ENCODE results near the gene CHRM4.
A peak's percentile ranks its signal among the peaks of the same experiment; 100 is the strongest.

Gene CHRM4

DNA sequence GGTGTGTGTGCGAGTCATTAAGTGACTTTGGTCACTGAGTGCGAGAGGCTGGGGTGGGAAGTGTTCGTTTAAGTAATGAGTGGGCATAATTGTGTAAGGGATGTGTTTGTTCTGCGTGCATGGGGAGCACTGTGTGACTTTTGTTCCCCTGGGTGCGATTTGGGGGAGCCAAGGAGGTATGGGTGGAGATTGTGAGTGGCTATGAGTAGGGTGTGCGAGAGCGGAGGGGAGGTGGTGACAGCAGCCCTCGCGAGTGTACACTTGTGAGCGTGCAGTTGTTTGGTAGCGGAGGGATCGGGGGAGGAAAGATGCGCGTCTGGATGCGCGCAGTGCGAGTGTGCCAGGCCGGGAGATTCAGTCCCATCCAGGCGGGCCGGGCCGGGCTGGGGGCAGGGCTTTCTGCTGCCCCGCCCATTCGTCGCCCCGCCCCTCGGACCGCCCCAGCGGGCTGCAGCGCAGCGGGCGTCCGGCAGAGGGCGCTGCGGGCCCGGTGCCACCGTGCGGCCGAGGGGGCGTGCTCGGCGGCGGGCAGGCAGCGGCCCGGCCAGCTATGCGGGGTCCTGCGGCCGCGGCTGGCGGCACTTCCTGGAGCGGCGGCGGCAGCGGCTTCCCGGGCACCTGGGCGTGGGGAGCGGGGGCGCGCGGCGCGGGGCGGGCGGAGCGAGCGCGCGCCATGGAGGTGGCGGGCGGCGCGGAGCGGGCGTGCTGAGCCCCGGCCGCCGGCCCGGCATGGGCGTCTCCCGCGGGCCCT is 44.5 kb downstream of the CHRM4 start, which contains the start of gene DGKZ:
DGKZ (plus strand) TSS at position 578 of the 751 bp plus-strand sequence. CDS start 197 bp downstream, outside the sequence.
- peak; percentile 86 for DNase-seq

- no peak for DNase-seq
These were observed 45.6 kb downstream of the CHRM4 start for GRCh38 chr11:46345881-46346484.

GRCh38 chr11:46345131-46345597 is 46.4 kb downstream of the CHRM4 start:
- DNase-seq = no peak

DNA sequence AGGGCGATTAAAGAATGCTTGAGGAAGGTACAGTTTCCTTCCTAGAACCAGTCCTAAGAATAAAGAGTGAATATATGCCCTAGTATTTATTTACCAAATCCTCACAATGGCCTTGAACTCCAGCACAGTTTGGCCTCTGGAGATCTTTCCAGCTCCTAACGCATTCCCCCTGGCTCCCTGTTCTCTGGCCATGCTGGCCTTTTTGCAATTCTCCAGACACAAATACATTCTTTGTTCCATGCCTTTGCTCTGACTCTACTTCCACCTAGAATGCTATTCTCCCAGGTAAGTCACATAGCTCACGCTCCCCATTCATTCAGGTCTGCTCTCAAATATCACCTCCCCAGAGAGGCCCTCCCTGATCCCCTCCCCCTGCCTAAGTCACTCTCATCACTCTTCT is 48.1 kb downstream of the CHRM4 start:
- no peak for DNase-seq

DNA sequence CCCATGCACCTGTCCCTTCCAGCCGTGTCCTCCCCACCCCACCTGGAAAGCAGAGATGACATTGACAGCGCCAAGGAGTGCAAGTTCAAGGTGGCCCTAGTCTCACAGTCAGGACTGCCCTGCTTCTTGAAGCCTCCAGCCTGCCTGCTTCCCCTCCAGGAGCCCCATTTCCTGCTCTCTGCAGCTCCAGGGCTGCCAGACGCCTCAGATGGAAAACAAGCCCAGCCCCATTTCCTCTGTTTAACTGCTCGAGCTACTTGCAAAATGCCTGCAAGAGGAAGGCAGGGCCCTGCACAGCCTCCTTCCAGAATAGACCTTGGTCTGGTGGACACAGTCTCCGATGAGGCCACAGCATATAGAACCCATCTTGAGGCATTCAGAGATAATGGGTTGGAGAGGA is 49.3 kb downstream of the CHRM4 start:
- DNase-seq = no peak

DNA sequence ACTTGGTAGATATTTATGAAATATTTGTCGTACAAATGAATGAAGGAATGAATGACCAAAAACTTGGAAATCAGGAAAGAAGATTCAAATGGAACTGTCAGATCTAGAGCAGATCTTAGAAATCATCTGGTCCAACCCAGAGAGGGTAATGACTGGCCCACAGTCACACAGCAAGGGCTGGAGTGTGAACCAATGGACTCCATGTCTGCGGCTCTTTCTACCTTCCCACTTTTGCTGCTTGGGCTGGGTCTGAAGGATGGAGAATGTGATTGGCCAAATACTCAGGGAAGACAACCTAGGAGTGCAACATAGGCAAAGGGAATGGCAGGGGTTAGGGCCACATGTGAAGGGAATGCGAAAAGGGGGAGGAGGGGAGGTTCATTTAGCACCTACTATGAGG is 50.1 kb downstream of the CHRM4 start:
- DNase-seq = no peak

DNA sequence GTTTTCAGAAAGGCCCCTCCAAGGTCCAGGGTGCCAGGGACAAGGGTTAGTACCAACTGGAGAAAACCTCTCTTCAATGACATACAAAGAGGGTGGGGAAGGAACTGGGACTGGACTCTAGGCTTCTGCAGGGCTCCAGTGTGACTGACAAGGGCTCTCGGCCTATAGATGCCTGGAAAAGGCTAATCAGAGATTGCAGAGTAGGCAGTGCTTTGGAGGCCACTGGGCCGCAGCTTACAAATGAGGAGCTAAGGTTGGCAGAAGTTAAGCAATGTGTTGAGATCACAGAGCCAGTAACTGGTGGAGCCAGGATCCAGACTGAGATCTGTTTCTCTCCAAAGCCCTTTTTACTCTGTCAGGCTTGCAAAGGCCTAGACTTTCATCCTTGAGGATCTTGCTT is 51.8 kb downstream of the CHRM4 start:
- no peak for DNase-seq

- no peak for DNase-seq
These were observed 52.4 kb downstream of the CHRM4 start for GRCh38 chr11:46338988-46339666.

- DNase-seq = no peak
These were observed 53.0 kb downstream of the CHRM4 start for GRCh38 chr11:46338636-46338987.

- DNase-seq = no peak
These were observed 53.8 kb downstream of the CHRM4 start for GRCh38 chr11:46337626-46338345.

- no peak for DNase-seq
These were observed 54.9 kb downstream of the CHRM4 start for GRCh38 chr11:46336563-46337180.

DNA sequence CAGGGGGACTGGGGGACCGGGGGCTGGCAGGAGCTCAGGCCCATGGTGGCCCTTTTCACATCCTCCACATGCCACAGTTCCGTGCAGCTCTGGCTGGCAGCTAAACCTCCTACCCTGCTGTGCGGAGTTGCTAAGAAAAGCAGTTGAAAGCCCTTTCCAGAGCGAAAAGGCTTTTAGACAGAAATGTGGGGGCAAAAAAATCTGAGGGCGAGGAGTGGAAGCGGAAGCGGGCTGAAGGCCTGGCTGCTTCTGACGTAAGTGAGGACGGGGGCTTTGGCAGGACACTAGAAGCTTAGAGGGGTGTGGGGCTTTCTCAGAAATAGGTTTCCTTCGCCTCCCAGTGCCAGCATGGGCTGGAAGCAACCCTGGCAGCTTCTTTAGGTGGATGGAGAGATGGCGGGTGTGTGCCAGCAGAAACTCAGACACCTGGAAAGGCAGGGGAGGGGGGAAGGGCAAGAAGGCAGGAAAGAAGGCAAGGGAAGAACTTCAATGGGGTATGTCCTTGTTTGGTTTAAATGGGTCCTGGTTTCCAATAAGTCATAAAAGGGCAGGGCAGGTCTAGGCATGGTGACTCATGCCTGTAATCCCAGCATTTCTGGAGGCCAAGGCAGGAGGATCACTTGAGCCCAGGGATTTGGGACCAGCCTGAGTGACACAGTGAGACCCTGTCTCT is 55.5 kb downstream of the CHRM4 start:
- no peak for DNase-seq

GRCh38 chr11:46335271-46335670 is 56.3 kb downstream of the CHRM4 start:
- no peak for DNase-seq

- DNase-seq = no peak
These were observed 57.4 kb downstream of the CHRM4 start for GRCh38 chr11:46334211-46334610.

Measured in T-helper 9 cell (primary cell).